HEK293T (cell line): ENCODE results near the gene KRTAP19-5.

Experiments used
- CTCF ChIA-PET: fragments of 350-600 bp; formaldehyde crosslinking; extraction: SDS; loops from one replicate; lab custom pipeline; 2021; ENCODE audit warnings: antibody characterized with exemption, inconsistent platforms; lab: Yijun Ruan, JAX
- POLR2A ChIA-PET: fragments of 350-600 bp; formaldehyde crosslinking; extraction: SDS; loops from one replicate; lab custom pipeline; 2020; ENCODE audit warnings: antibody characterized with exemption, inconsistent platforms; lab: Yijun Ruan, JAX
- DNase-seq: peaks from one replicate; pipeline ENCODE4 v3.0.0; 2012; ENCODE audit warnings: mixed read lengths; ENCODE audit errors: extremely low spot score
- ARNT ChIP-seq: fragments of 450-650 bp; IDR thresholded peaks from 2 replicates; pipeline ENCODE4 v1.6.1; 2017; ENCODE audit warnings: mild to moderate bottlenecking
- BHLHE40 ChIP-seq: fragments of 450-650 bp; IDR thresholded peaks from 2 replicates; pipeline ENCODE4 v1.6.1; 2016; ENCODE audit warnings: mild to moderate bottlenecking, moderate library complexity, borderline replicate concordance
- CTBP1 ChIP-seq: fragments of 450-650 bp; IDR thresholded peaks from 2 replicates; pipeline ENCODE4 v1.6.1; 2016; ENCODE audit warnings: borderline replicate concordance
- ELF4 ChIP-seq: fragments of 450-650 bp; IDR thresholded peaks from 2 replicates; pipeline ENCODE4 v1.6.1; 2017; ENCODE audit warnings: antibody characterized with exemption
- FOXA1 ChIP-seq: fragments of 450-650 bp; IDR thresholded peaks from 2 replicates; pipeline ENCODE4 v1.6.1; 2016; ENCODE audit warnings: mild to moderate bottlenecking
- FOXK2 ChIP-seq: fragments of 450-650 bp; IDR thresholded peaks from 2 replicates; pipeline ENCODE4 v1.6.1; 2016; ENCODE audit warnings: mild to moderate bottlenecking
- FOXM1 ChIP-seq: fragments of 450-650 bp; IDR thresholded peaks from 2 replicates; pipeline ENCODE4 v1.6.1; 2017; ENCODE audit warnings: mild to moderate bottlenecking, borderline replicate concordance
- HDGF ChIP-seq: fragments of 450-650 bp; IDR thresholded peaks from 2 replicates; pipeline ENCODE4 v1.6.1; 2017; ENCODE audit warnings: antibody characterized with exemption, borderline replicate concordance
- L3MBTL2 ChIP-seq: fragments of 450-650 bp; conservative IDR thresholded peaks from 2 replicates; pipeline ENCODE4 v1.6.1; 2016; ENCODE audit warnings: mild to moderate bottlenecking
- LEF1 ChIP-seq: fragments of 450-650 bp; IDR thresholded peaks from 2 replicates; pipeline ENCODE4 v1.6.1; 2017; ENCODE audit warnings: mild to moderate bottlenecking, borderline replicate concordance
- NFRKB ChIP-seq: fragments of 450-650 bp; IDR thresholded peaks from 2 replicates; pipeline ENCODE4 v1.6.1; 2016; ENCODE audit warnings: mild to moderate bottlenecking, moderate library complexity
- SP1 ChIP-seq: fragments of 450-650 bp; IDR thresholded peaks from 2 replicates; pipeline ENCODE4 v1.6.1; 2017
- SUZ12 ChIP-seq: fragments of 450-650 bp; IDR thresholded peaks from 2 replicates; pipeline ENCODE4 v1.6.1; 2016; ENCODE audit warnings: mild to moderate bottlenecking
- TARDBP ChIP-seq: fragments of 450-650 bp; IDR thresholded peaks from 2 replicates; pipeline ENCODE4 v1.6.1; 2016
- ZNF384 ChIP-seq: fragments of 450-650 bp; IDR thresholded peaks from 2 replicates; pipeline ENCODE4 v1.6.1; 2016
- TF ChIP-seq, protein P1 (sequence below): fragments of 450-650 bp; IDR thresholded peaks from 2 replicates; pipeline ENCODE4 v1.6.1; 2016

The KRTAP19-5 gene

GRCh38 chr21:30479259-30479658 is 22.7 kb downstream of the KRTAP19-5 start:
- TF ChIP-seq ZNF384 = no peak
- DNase-seq = no peak
- POLR2A ChIA-PET = interaction anchor here (1.6 kb wide), 1 partner anchor 10 kb away, joined by 5 read pairs; no protein-coding TSS in a partner anchor
- CTCF ChIA-PET = interaction anchor here (1.5 kb wide), 1 partner anchor 12 kb away, joined by 3 read pairs; the partner anchor contains the start of gene KRTAP19-3

GRCh38 chr21:30478004-30478403 is 23.9 kb downstream of the KRTAP19-5 start:
- POLR2A ChIA-PET = no interaction called here
- TF ChIP-seq FOXM1 = no peak
- TF ChIP-seq, protein P1, sequence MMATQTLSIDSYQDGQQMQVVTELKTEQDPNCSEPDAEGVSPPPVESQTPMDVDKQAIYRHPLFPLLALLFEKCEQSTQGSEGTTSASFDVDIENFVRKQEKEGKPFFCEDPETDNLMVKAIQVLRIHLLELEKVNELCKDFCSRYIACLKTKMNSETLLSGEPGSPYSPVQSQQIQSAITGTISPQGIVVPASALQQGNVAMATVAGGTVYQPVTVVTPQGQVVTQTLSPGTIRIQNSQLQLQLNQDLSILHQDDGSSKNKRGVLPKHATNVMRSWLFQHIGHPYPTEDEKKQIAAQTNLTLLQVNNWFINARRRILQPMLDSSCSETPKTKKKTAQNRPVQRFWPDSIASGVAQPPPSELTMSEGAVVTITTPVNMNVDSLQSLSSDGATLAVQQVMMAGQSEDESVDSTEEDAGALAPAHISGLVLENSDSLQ = no peak
- TF ChIP-seq HDGF = no peak
- TF ChIP-seq FOXA1 = no peak
- TF ChIP-seq SP1 = no peak
- no peak for TF ChIP-seq ZNF384
- no peak for TF ChIP-seq CTBP1
- TF ChIP-seq FOXK2 = no peak
- no peak for TF ChIP-seq ELF4
- TF ChIP-seq ARNT = no peak
- no peak for TF ChIP-seq SUZ12
- no peak for TF ChIP-seq L3MBTL2
- no peak for TF ChIP-seq NFRKB
- CTCF ChIA-PET = no interaction called here
- no peak for DNase-seq

DNA sequence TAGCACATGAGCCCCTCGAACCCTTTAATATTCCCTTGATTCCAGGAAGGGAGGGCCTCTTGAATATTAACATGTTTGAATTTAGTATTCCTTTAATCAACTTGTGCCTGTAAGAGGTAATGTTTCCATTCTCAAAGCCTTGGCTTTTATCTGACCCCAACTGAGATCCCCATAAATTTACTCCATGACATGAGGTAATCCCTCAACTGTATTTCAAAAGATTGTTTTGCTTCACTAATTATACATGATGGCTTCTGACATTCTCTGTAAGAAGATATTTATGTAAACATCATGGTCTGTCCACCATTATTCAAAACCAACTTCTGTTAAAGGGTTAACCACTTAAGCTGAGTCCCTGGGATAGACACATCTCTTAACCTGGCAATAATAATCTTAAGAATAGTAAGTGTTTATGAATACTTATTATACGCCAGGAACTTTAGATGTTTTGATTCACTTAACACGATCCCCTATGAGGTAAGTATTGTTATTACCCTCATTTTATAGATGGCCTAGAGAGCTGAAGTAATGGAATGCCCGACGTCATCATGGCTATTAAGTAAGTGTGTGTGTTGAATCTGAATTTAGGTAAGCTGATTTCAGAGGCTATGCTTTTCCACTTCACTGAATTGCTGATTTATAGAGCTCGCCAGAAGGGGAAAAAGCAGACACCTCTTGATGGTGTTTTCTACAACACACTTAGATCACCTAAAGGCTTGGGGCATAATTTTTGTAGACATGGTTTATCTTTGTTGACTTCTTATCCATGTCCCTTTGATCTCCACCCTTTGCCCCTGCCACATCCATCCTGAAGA is 32.8 kb downstream of the KRTAP19-5 start:
- TF ChIP-seq FOXM1 = no peak
- no peak for TF ChIP-seq TARDBP
- TF ChIP-seq LEF1 = 0 out of 2 replicates have a peak, but pooled peaks have one; percentile 52
- no peak for TF ChIP-seq SUZ12
- no peak for TF ChIP-seq NFRKB
- TF ChIP-seq, protein P1 = peak; percentile 88
- TF ChIP-seq ZNF384 = no peak
- 0 out of 2 replicates have a peak, but pooled peaks have one; percentile 17 for TF ChIP-seq FOXK2
- TF ChIP-seq ARNT = no peak
- TF ChIP-seq L3MBTL2 = no peak
- 0 out of 2 replicates have a peak, but pooled peaks have one; percentile 26 for TF ChIP-seq FOXA1
- TF ChIP-seq CTBP1 = peak; percentile 46
- no peak for TF ChIP-seq HDGF
- TF ChIP-seq ELF4 = no peak
- no peak for TF ChIP-seq BHLHE40
- no peak for TF ChIP-seq SP1
- CTCF ChIA-PET = no interaction called here
- POLR2A ChIA-PET = interaction anchor here (0.9 kb wide), 2 partner anchors 11 to 12 kb away, joined by 3 to 5 read pairs; partner anchors contain the start of gene KRTAP19-1
- DNase-seq = peak; percentile 14

GRCh38 chr21:30463713-30464112 is 38.2 kb downstream of the KRTAP19-5 start:
- ChIA-PET CTCF (no interaction called here), POLR2A (no interaction called here)
- no peak for DNase-seq
- TF ChIP-seq LEF1 = no peak
- no peak for TF ChIP-seq FOXM1
- no peak for TF ChIP-seq BHLHE40
- TF ChIP-seq, protein P1 = no peak
- no peak for TF ChIP-seq HDGF
- no peak for TF ChIP-seq L3MBTL2
- TF ChIP-seq ARNT = no peak
- no peak for TF ChIP-seq TARDBP
- TF ChIP-seq FOXK2 = no peak
- no peak for TF ChIP-seq ELF4
- TF ChIP-seq NFRKB = no peak
- no peak for TF ChIP-seq FOXA1
- TF ChIP-seq SP1 = no peak
- no peak for TF ChIP-seq SUZ12
